ENCODE measurements around the gene MMP8. TPM values are rescaled to one million over a fixed set of nuclear protein-coding genes. Genes with fewer than 3 reads are reported as not detected.

Gene MMP8
- total and polyA plus RNA-seq, 10 of the 15 experiments (the other 5 are each of a cell fraction or from before 2014, with no cell fraction given) = 0.01 TPM; not detected in 9

DNA sequence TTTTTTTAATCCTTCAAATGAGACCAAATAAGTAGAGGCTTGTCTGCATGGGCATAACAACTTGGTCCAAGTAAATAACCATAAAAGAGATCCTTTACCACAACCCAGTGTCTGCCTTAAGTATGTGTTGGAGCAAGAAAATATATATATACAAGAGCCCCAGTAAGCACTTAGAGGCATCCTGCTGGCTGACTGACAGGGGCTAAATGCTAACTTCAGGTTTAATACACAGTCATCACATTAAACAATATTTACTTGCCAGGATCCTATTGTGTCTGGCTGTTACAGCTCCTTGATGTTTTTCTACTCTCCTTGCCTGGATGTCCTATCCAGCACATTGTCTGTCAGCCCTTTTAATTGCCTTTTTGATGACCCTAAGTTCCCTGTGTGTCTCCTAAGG is 62.1 kb downstream of the MMP8 start:
- Histone ChIP-seq H3K79me2 (ENCODE audit: control insufficient read depth, insufficient read depth, low read length) (no peaks in the 10 kb centered on the region), H3K4me1 (ENCODE audit: control insufficient read depth, insufficient read depth, low read length) (no peaks in the 10 kb centered on the region), H3K27ac (ENCODE audit: control insufficient read depth, insufficient read depth) (no peak overlapping the region), H3K4me2 (ENCODE audit: control insufficient read depth, insufficient read depth) (no peak overlapping the region), H2AFZ (ENCODE audit: control insufficient read depth, low read depth, low read length) (no peak overlapping the region), H3K27me3 (replicated peaks in 1 of 2; ENCODE audit: control insufficient read depth in 2 of 2, insufficient read depth in 2 of 2, low read length in 1 of 2) (peaks cover 0 to 3% of the 10 kb centered on the region in 2 experiments; a peak in 1 of 4 replicates), H4K20me1 (ENCODE audit: control insufficient read depth, insufficient read depth) (no peaks in the 10 kb centered on the region), H3K9me3 (replicated peaks; ENCODE audit: control insufficient read depth, insufficient read depth, low read length) (no peaks in the 10 kb centered on the region), H3K9ac (ENCODE audit: control insufficient read depth, insufficient read depth, low read length) (no peak overlapping the region), H3K4me3 (no peak overlapping the region), H3K36me3 (ENCODE audit: control insufficient read depth in 2 of 2, insufficient read depth in 2 of 2, low read length in 1 of 2) (no peaks in the 10 kb centered on the region)
- BruUV-seq (replicated peaks) = no TSS peak
- ATAC-seq (no peak), FAIRE-seq (no peak), DNase-seq (ENCODE audit: low read depth, low spot score) (no peak)
- POLR2A ChIA-PET = no interaction called here
- intact Hi-C loops (cut with micrococcal nuclease; ENCODE audit: unreplicated experiment) = no loop called here
- CTCF ChIA-PET = no interaction called here
- SMC1A ChIA-PET (ENCODE audit: uncharacterized antibody, unreplicated experiment) = no interaction called here
- in situ Hi-C loops (cut with MboI) = loop anchor here (25.0 kb wide), 1 partner anchor 800 kb away; no protein-coding TSS in a partner anchor
- RAD21 ChIA-PET (ENCODE audit: unreplicated experiment) = no interaction called here
- TF ChIP-seq HCFC1 (IDR thresholded peaks at IDR 0.05; ENCODE audit: low read length) = no peak
- TF ChIP-seq, protein P1, sequence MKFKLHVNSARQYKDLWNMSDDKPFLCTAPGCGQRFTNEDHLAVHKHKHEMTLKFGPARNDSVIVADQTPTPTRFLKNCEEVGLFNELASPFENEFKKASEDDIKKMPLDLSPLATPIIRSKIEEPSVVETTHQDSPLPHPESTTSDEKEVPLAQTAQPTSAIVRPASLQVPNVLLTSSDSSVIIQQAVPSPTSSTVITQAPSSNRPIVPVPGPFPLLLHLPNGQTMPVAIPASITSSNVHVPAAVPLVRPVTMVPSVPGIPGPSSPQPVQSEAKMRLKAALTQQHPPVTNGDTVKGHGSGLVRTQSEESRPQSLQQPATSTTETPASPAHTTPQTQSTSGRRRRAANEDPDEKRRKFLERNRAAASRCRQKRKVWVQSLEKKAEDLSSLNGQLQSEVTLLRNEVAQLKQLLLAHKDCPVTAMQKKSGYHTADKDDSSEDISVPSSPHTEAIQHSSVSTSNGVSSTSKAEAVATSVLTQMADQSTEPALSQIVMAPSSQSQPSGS (IDR thresholded peaks at IDR 0.05; ENCODE audit: low read length) = no peak
- no peak for TF ChIP-seq SREBF1 (IDR thresholded peaks at IDR 0.05; ENCODE audit: low read length)

Other genes with a start within 250 kb of the MMP8 start
Only the 7 nearest of the 8 such genes appear.
- 0.68 and 1.7 TPM in 2 replicates for gene MMP7, start 194.2 kb downstream of the MMP8 start, total RNA-seq (2014; rRNA removed)
- 1.1 and 1.7 TPM in 2 replicates for gene MMP7, start 194.2 kb downstream of the MMP8 start, total RNA-seq (2014; rRNA removed; fragmentation: Illumina TruSeq; extraction: Trizol)
- 1.0 and 1.2 TPM in 2 replicates for gene MMP7, start 194.2 kb downstream of the MMP8 start, total RNA-seq (2021)
- 18.0 and 19.9 TPM in 2 replicates for gene MMP7, start 194.2 kb downstream of the MMP8 start, polyA plus RNA-seq (2011; rRNA removed)
- gene MMP7, start 194.2 kb downstream of the MMP8 start, polyA plus RNA-seq (2014; fragmentation: Illumina TruSeq; extraction: Trizol) = 0.62 and 1.2 TPM in 2 replicates
- 1 to 10 TPM; 1.6 to 1.7 TPM for gene MMP7, start 194.2 kb downstream of the MMP8 start, polyA plus RNA-seq (2014; fragmentation: Nextera tagmentation; extraction: Ambion mirVana)
- gene MMP7, start 194.2 kb downstream of the MMP8 start, polyA plus RNA-seq (2014; rRNA removed) = 0.52 and 0.92 TPM in 2 replicates
- gene MMP7, start 194.2 kb downstream of the MMP8 start, polyA plus RNA-seq (2016; fragmentation: Nextera tagmentation; extraction: Ambion mirVana) = under 1 TPM; 0.63 to 0.68 TPM
- gene MMP20, start 99.6 kb downstream of the MMP8 start, total RNA-seq (2014; rRNA removed) = 0.05 and 0.11 TPM in 2 replicates
- gene MMP20, start 99.6 kb downstream of the MMP8 start, total RNA-seq (2014; rRNA removed; fragmentation: Illumina TruSeq; extraction: Trizol) = 0.14 and 0.36 TPM in 2 replicates
- 0.13 and 0.18 TPM in 2 replicates for gene MMP20, start 99.6 kb downstream of the MMP8 start, total RNA-seq (2021)
- 0.57 and 2.6 TPM in 2 replicates for gene MMP20, start 99.6 kb downstream of the MMP8 start, polyA plus RNA-seq (2011; rRNA removed)
- gene MMP20, start 99.6 kb downstream of the MMP8 start, polyA plus RNA-seq (2014; fragmentation: Illumina TruSeq; extraction: Trizol) = 0.11 and 0.19 TPM in 2 replicates
- under 1 TPM; 0.10 to 0.11 TPM for gene MMP20, start 99.6 kb downstream of the MMP8 start, polyA plus RNA-seq (2014; fragmentation: Nextera tagmentation; extraction: Ambion mirVana)
- 0.11 and 0.24 TPM in 2 replicates for gene MMP20, start 99.6 kb downstream of the MMP8 start, polyA plus RNA-seq (2014; rRNA removed)
- gene MMP20, start 99.6 kb downstream of the MMP8 start, polyA plus RNA-seq (2016; fragmentation: Nextera tagmentation; extraction: Ambion mirVana) = not detected
- not detected in 2 replicates for gene MMP27, start 19.2 kb downstream of the MMP8 start, total RNA-seq (2014; rRNA removed)
- not detected in 2 replicates for gene MMP27, start 19.2 kb downstream of the MMP8 start, total RNA-seq (2014; rRNA removed; fragmentation: Illumina TruSeq; extraction: Trizol)
- gene MMP27, start 19.2 kb downstream of the MMP8 start, total RNA-seq (2021) = not detected in 2 replicates
- gene MMP27, start 19.2 kb downstream of the MMP8 start, polyA plus RNA-seq (2011; rRNA removed) = not detected in 2 replicates
- not detected in 2 replicates for gene MMP27, start 19.2 kb downstream of the MMP8 start, polyA plus RNA-seq (2014; fragmentation: Illumina TruSeq; extraction: Trizol)
- gene MMP27, start 19.2 kb downstream of the MMP8 start, polyA plus RNA-seq (2014; fragmentation: Nextera tagmentation; extraction: Ambion mirVana) = not detected
- gene MMP27, start 19.2 kb downstream of the MMP8 start, polyA plus RNA-seq (2014; rRNA removed) = not detected in 2 replicates
- gene MMP27, start 19.2 kb downstream of the MMP8 start, polyA plus RNA-seq (2016; fragmentation: Nextera tagmentation; extraction: Ambion mirVana) = not detected
- not detected in 2 replicates for gene MMP10, start 55.7 kb upstream of the MMP8 start, total RNA-seq (2014; rRNA removed)
- not detected in 2 replicates for gene MMP10, start 55.7 kb upstream of the MMP8 start, total RNA-seq (2014; rRNA removed; fragmentation: Illumina TruSeq; extraction: Trizol)
- not detected in 2 replicates for gene MMP10, start 55.7 kb upstream of the MMP8 start, total RNA-seq (2021)
- gene MMP10, start 55.7 kb upstream of the MMP8 start, polyA plus RNA-seq (2011; rRNA removed) = not detected in 2 replicates
- gene MMP10, start 55.7 kb upstream of the MMP8 start, polyA plus RNA-seq (2014; fragmentation: Illumina TruSeq; extraction: Trizol) = not detected in 2 replicates
- gene MMP10, start 55.7 kb upstream of the MMP8 start, polyA plus RNA-seq (2014; fragmentation: Nextera tagmentation; extraction: Ambion mirVana) = not detected
- gene MMP10, start 55.7 kb upstream of the MMP8 start, polyA plus RNA-seq (2014; rRNA removed) = not detected in 2 replicates
- gene MMP10, start 55.7 kb upstream of the MMP8 start, polyA plus RNA-seq (2016; fragmentation: Nextera tagmentation; extraction: Ambion mirVana) = not detected
- not detected in 2 replicates for gene MMP1, start 73.2 kb upstream of the MMP8 start, total RNA-seq (2014; rRNA removed)
- gene MMP1, start 73.2 kb upstream of the MMP8 start, total RNA-seq (2014; rRNA removed; fragmentation: Illumina TruSeq; extraction: Trizol) = not detected in 2 replicates
- not detected in 2 replicates for gene MMP1, start 73.2 kb upstream of the MMP8 start, total RNA-seq (2021)
- gene MMP1, start 73.2 kb upstream of the MMP8 start, polyA plus RNA-seq (2011; rRNA removed) = not detected in 2 replicates
- not detected in 2 replicates for gene MMP1, start 73.2 kb upstream of the MMP8 start, polyA plus RNA-seq (2014; fragmentation: Illumina TruSeq; extraction: Trizol)
- not detected for gene MMP1, start 73.2 kb upstream of the MMP8 start, polyA plus RNA-seq (2014; fragmentation: Nextera tagmentation; extraction: Ambion mirVana)
- not detected in 2 replicates for gene MMP1, start 73.2 kb upstream of the MMP8 start, polyA plus RNA-seq (2014; rRNA removed)
- gene MMP1, start 73.2 kb upstream of the MMP8 start, polyA plus RNA-seq (2016; fragmentation: Nextera tagmentation; extraction: Ambion mirVana) = not detected
- not detected in 2 replicates for gene MMP3, start 118.7 kb upstream of the MMP8 start, total RNA-seq (2014; rRNA removed)
- gene MMP3, start 118.7 kb upstream of the MMP8 start, total RNA-seq (2014; rRNA removed; fragmentation: Illumina TruSeq; extraction: Trizol) = not detected in 2 replicates
- not detected in 2 replicates for gene MMP3, start 118.7 kb upstream of the MMP8 start, total RNA-seq (2021)
- 1.2 and 2.3 TPM in 2 replicates for gene MMP3, start 118.7 kb upstream of the MMP8 start, polyA plus RNA-seq (2011; rRNA removed)
- gene MMP3, start 118.7 kb upstream of the MMP8 start, polyA plus RNA-seq (2014; fragmentation: Illumina TruSeq; extraction: Trizol) = not detected in 2 replicates
- gene MMP3, start 118.7 kb upstream of the MMP8 start, polyA plus RNA-seq (2014; fragmentation: Nextera tagmentation; extraction: Ambion mirVana) = under 1 TPM in 1 of 2 experiments, not detected in 1; 0.02 TPM
- not detected in 2 replicates for gene MMP3, start 118.7 kb upstream of the MMP8 start, polyA plus RNA-seq (2014; rRNA removed)
- not detected for gene MMP3, start 118.7 kb upstream of the MMP8 start, polyA plus RNA-seq (2016; fragmentation: Nextera tagmentation; extraction: Ambion mirVana)
- gene MMP12, start 150.0 kb upstream of the MMP8 start, total RNA-seq (2014; rRNA removed) = not detected in 2 replicates
- gene MMP12, start 150.0 kb upstream of the MMP8 start, total RNA-seq (2014; rRNA removed; fragmentation: Illumina TruSeq; extraction: Trizol) = not detected in 2 replicates
- not detected in 2 replicates for gene MMP12, start 150.0 kb upstream of the MMP8 start, total RNA-seq (2021)
- 0.06 and 0.14 TPM in 2 replicates for gene MMP12, start 150.0 kb upstream of the MMP8 start, polyA plus RNA-seq (2011; rRNA removed)
- not detected in 2 replicates for gene MMP12, start 150.0 kb upstream of the MMP8 start, polyA plus RNA-seq (2014; fragmentation: Illumina TruSeq; extraction: Trizol)
- gene MMP12, start 150.0 kb upstream of the MMP8 start, polyA plus RNA-seq (2014; fragmentation: Nextera tagmentation; extraction: Ambion mirVana) = not detected
- gene MMP12, start 150.0 kb upstream of the MMP8 start, polyA plus RNA-seq (2014; rRNA removed) = not detected in 2 replicates
- gene MMP12, start 150.0 kb upstream of the MMP8 start, polyA plus RNA-seq (2016; fragmentation: Nextera tagmentation; extraction: Ambion mirVana) = not detected

Measured in GM12878 (cell line).